ENCODE data around the gene DVL1. TPM values are rescaled to one million over a fixed set of nuclear protein-coding genes. Genes with fewer than 3 reads are reported as not detected.

The DVL1 gene
- total RNA-seq, 1 experiment from 2014 or later = 71.0 TPM

DNA sequence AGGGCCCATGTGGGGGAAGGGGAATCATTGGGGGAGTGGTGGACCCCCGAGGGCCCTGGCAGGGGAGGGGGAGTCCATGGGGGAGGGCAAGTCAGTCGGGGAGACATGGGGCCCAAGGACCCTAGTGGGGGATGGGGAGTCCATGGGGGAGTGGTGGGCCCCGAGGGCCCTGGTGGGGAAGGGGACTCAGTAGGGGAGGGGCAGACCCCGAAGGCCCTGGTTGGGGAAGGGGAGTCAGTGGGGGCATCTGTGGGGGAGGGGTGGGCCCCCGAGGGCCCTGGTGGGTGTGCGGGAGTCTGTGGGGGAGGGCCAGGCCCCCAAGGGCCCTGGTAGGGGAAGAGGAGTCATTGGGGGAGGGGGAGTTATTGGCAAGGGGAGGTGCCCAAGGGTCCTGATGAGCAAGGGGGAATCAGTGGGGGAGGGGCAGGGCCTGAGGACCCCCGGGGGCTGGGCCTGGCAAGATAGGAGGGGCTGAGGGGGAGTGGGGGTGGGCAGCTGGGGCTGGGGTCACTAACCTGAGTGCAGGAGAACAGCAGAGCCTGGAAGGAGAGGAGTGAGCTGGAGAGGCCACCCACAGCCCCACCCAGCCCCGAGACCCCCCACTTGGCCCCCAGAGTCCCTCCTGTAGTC, 7.1 kb upstream of the DVL1 start:
- no peak overlapping the region for H4K91ac ChIP-seq (ENCODE audit: insufficient read length, low read depth, low read length)
- H3K4me2 ChIP-seq (ENCODE audit: insufficient read depth, insufficient read length, low read length) = no peak overlapping the region
- peaks cover 33 to 58% of the 10 kb centered on the region in 2 experiments for H3K4me1 Mint-ChIP-seq
- no peak overlapping the region for H2BK120ac ChIP-seq (ENCODE audit: low read depth, low read length, poor library complexity, severe bottlenecking)
- peaks cover 0 to 8% (median 2%) of the 10 kb centered on the region in 3 experiments; a peak in 1 of 7 replicates for H3K36me3 Mint-ChIP-seq (ENCODE audit: insufficient read depth in 1 of 3, low read depth in 3 of 3)
- H3K79me1 ChIP-seq (ENCODE audit: insufficient read depth, low read depth, low read length, poor library complexity, severe bottlenecking) = no peaks in the 10 kb centered on the region
- no peak overlapping the region for H3K14ac ChIP-seq (ENCODE audit: insufficient read depth, low read length)
- H3K23ac ChIP-seq (ENCODE audit: insufficient read length, low read depth, low read length) = no peak overlapping the region
- no peak overlapping the region for H3K4ac ChIP-seq (ENCODE audit: low read depth, low read length)
- H3K9me3 Mint-ChIP-seq = no peaks in the 10 kb centered on the region; a peak in 2 of 5 replicates
- peaks cover 43% of the 10 kb centered on the region for H3K27me3 Mint-ChIP-seq (ENCODE audit: low read depth)
- no peaks in the 10 kb centered on the region for H3K79me2 ChIP-seq (ENCODE audit: insufficient read depth, low read length)
- H3K56ac ChIP-seq (ENCODE audit: insufficient read length, low read depth, low read length) = no peak overlapping the region
- H3K4me3 Mint-ChIP-seq = no peak overlapping the region
- no CpG with 5 or more reads among the region's 8 CpGs for WGBS (ENCODE audit: extremely low coverage, insufficient read length, low lambda C conversion rate)
- no peak overlapping the region for H3T11ph ChIP-seq (ENCODE audit: low read length)
- H3K9me3 ChIP-seq (ENCODE audit: control insufficient read depth, low read depth, low read length) = no peaks in the 10 kb centered on the region
- no peak overlapping the region for H4K8ac ChIP-seq (replicated peaks; ENCODE audit: insufficient read length, low read depth, low read length)
- H3K27ac Mint-ChIP-seq = no peak overlapping the region
- H3K27me3 ChIP-seq (ENCODE audit: insufficient read depth, low read length) = peaks cover 4% of the 10 kb centered on the region; the same call in 1 of the 2 replicates
- no peaks in the 10 kb centered on the region for H4K20me1 ChIP-seq (ENCODE audit: control insufficient read depth, insufficient read depth, insufficient read length)
- H3K27ac ChIP-seq (ENCODE audit: insufficient read length, low read depth, low read length) = no peak overlapping the region
- no peak overlapping the region for H2BK12ac ChIP-seq (ENCODE audit: insufficient read length, low read depth, low read length)
- no peak overlapping the region for H2AFZ ChIP-seq (ENCODE audit: low read length)
- H2AK5ac ChIP-seq (ENCODE audit: insufficient read length, low read length) = no peak overlapping the region
- no peak overlapping the region for H3K18ac ChIP-seq (ENCODE audit: insufficient read length, low read depth, low read length)
- DNase-seq = no peak
- H4K5ac ChIP-seq (ENCODE audit: insufficient read length, low read depth, low read length) = no peak overlapping the region
- H2BK5ac ChIP-seq (ENCODE audit: insufficient read length, low read length) = no peak overlapping the region
- H2BK20ac ChIP-seq (ENCODE audit: low read depth, low read length, poor library complexity, severe bottlenecking) = no peak overlapping the region
- H3K23me2 ChIP-seq (ENCODE audit: insufficient read length, low read depth, low read length, poor library complexity, severe bottlenecking) = peaks cover 7% of the 10 kb centered on the region
- TF ChIP-seq, protein P1, sequence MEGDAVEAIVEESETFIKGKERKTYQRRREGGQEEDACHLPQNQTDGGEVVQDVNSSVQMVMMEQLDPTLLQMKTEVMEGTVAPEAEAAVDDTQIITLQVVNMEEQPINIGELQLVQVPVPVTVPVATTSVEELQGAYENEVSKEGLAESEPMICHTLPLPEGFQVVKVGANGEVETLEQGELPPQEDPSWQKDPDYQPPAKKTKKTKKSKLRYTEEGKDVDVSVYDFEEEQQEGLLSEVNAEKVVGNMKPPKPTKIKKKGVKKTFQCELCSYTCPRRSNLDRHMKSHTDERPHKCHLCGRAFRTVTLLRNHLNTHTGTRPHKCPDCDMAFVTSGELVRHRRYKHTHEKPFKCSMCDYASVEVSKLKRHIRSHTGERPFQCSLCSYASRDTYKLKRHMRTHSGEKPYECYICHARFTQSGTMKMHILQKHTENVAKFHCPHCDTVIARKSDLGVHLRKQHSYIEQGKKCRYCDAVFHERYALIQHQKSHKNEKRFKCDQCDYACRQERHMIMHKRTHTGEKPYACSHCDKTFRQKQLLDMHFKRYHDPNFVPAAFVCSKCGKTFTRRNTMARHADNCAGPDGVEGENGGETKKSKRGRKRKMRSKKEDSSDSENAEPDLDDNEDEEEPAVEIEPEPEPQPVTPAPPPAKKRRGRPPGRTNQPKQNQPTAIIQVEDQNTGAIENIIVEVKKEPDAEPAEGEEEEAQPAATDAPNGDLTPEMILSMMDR (conservative IDR thresholded peaks at IDR 0.05) = no peak
- H3K4me1 ChIP-seq (ENCODE audit: insufficient read depth, low read length) = peaks cover 2% of the 10 kb centered on the region; the same call in 1 of the 2 replicates
- H2BK15ac ChIP-seq (ENCODE audit: low read depth, low read length) = no peak overlapping the region
- no peak overlapping the region for H3K9ac ChIP-seq (ENCODE audit: extremely low read depth, insufficient read length, low read length)
